Measurements from ENCODE around the gene CDK11B.
"Not testable (repeated sequence)": the region's sequence is repeated elsewhere in the genome, so short reads cannot be mapped to it uniquely, and the experiment has no call there.

Gene CDK11B

GRCh38 chr1:1691443-1691842 is 32.6 kb upstream of the CDK11B start:
- H3K27me3 Mint-ChIP-seq, H3K27ac Mint-ChIP-seq: not testable (repeated sequence)
- H3K4me1 Mint-ChIP-seq (ENCODE audit: low read depth), result peaks cover 24% of the 10 kb centered on the region

GRCh38 chr1:1689526-1689925 is 30.7 kb upstream of the CDK11B start:
- H3K4me3 Mint-ChIP-seq; H3K27me3 Mint-ChIP-seq; H3K36me3 Mint-ChIP-seq; H3K9me3 Mint-ChIP-seq (ENCODE audit: low read depth): not testable (repeated sequence)
- Mint-ChIP-seq H3K4me1 (ENCODE audit: low read depth) (peaks cover 30% of the 10 kb centered on the region), H3K27ac (peak overlapping the region; percentile 10)

More at GRCh38 chr1:1691443-1691842, 32.6 kb upstream of the CDK11B start:
- H3K36me3 Mint-ChIP-seq; H3K9me3 Mint-ChIP-seq (ENCODE audit: low read depth); H3K4me3 Mint-ChIP-seq: not testable (repeated sequence)

- H3K4me1 Mint-ChIP-seq (ENCODE audit: low read depth), result peaks cover 37% of the 10 kb centered on the region
- no peaks in the 10 kb centered on the region for H3K9me3 Mint-ChIP-seq (ENCODE audit: low read depth)
- no peaks in the 10 kb centered on the region for H3K27me3 Mint-ChIP-seq
- H3K4me3 Mint-ChIP-seq, result peak overlapping the region; percentile 27
- H3K27ac Mint-ChIP-seq, result peak overlapping the region; percentile 84
- H3K36me3 Mint-ChIP-seq, result peaks cover 3% of the 10 kb centered on the region
Observed at GRCh38 chr1:1687846-1688245, 29.0 kb upstream of the CDK11B start.

- H3K4me1 Mint-ChIP-seq (ENCODE audit: low read depth), result peaks cover 41% of the 10 kb centered on the region
- peaks cover 3% of the 10 kb centered on the region for H3K36me3 Mint-ChIP-seq
- no peaks in the 10 kb centered on the region for H3K9me3 Mint-ChIP-seq (ENCODE audit: low read depth)
- no peaks in the 10 kb centered on the region for H3K27me3 Mint-ChIP-seq
- H3K27ac Mint-ChIP-seq, result peak overlapping the region; percentile 16
- H3K4me3 Mint-ChIP-seq, result no peak overlapping the region
Observed at GRCh38 chr1:1684031-1684681, 25.4 kb upstream of the CDK11B start.

- no peaks in the 10 kb centered on the region for H3K27me3 Mint-ChIP-seq
- peak overlapping the region; percentile 16 for H3K27ac Mint-ChIP-seq
- no peak overlapping the region for H3K4me3 Mint-ChIP-seq
- peaks cover 45% of the 10 kb centered on the region for H3K4me1 Mint-ChIP-seq (ENCODE audit: low read depth)
- H3K9me3 Mint-ChIP-seq (ENCODE audit: low read depth), result no peaks in the 10 kb centered on the region
- H3K36me3 Mint-ChIP-seq, result peaks cover 3% of the 10 kb centered on the region
Observed at GRCh38 chr1:1683104-1683905, 24.5 kb upstream of the CDK11B start.

GRCh38 chr1:1680912-1681273 is 22.1 kb upstream of the CDK11B start:
- peak overlapping the region; percentile 41 for H3K27ac Mint-ChIP-seq
- H3K36me3 Mint-ChIP-seq, result no peaks in the 10 kb centered on the region
- peak overlapping the region; percentile 7 for H3K4me3 Mint-ChIP-seq
- peaks cover 43% of the 10 kb centered on the region for H3K4me1 Mint-ChIP-seq (ENCODE audit: low read depth)
- H3K27me3 Mint-ChIP-seq, result no peaks in the 10 kb centered on the region
- no peaks in the 10 kb centered on the region for H3K9me3 Mint-ChIP-seq (ENCODE audit: low read depth)

- H3K27me3 Mint-ChIP-seq, result no peaks in the 10 kb centered on the region
- H3K4me3 Mint-ChIP-seq, result peak overlapping the region; percentile 7
- H3K36me3 Mint-ChIP-seq, result no peaks in the 10 kb centered on the region
- peaks cover 40% of the 10 kb centered on the region for H3K4me1 Mint-ChIP-seq (ENCODE audit: low read depth)
- no peaks in the 10 kb centered on the region for H3K9me3 Mint-ChIP-seq (ENCODE audit: low read depth)
- no peak overlapping the region for H3K27ac Mint-ChIP-seq
Observed at GRCh38 chr1:1680031-1680911, 21.5 kb upstream of the CDK11B start.

GRCh38 chr1:1678581-1679380 is 20.0 kb upstream of the CDK11B start:
- Mint-ChIP-seq H3K27me3 (no peaks in the 10 kb centered on the region), H3K27ac (peak overlapping the region; percentile 98), H3K4me3 (peak overlapping the region; percentile 91), H3K4me1 (ENCODE audit: low read depth) (peaks cover 40% of the 10 kb centered on the region), H3K9me3 (ENCODE audit: low read depth) (no peaks in the 10 kb centered on the region), H3K36me3 (no peaks in the 10 kb centered on the region)

- H3K4me1 Mint-ChIP-seq (ENCODE audit: low read depth), result peaks cover 33% of the 10 kb centered on the region
- no peaks in the 10 kb centered on the region for H3K27me3 Mint-ChIP-seq
- no peaks in the 10 kb centered on the region for H3K36me3 Mint-ChIP-seq
- peak overlapping the region; percentile 91 for H3K4me3 Mint-ChIP-seq
- H3K27ac Mint-ChIP-seq, result peak overlapping the region; percentile 98
- H3K9me3 Mint-ChIP-seq (ENCODE audit: low read depth), result no peaks in the 10 kb centered on the region
Observed at GRCh38 chr1:1677718-1678580, 19.1 kb upstream of the CDK11B start.

GRCh38 chr1:1676087-1676486 is 17.3 kb upstream of the CDK11B start:
- H3K36me3 Mint-ChIP-seq; H3K4me3 Mint-ChIP-seq; H3K27ac Mint-ChIP-seq; H3K27me3 Mint-ChIP-seq; H3K9me3 Mint-ChIP-seq (ENCODE audit: low read depth): not testable (repeated sequence)
- H3K4me1 Mint-ChIP-seq (ENCODE audit: low read depth), result peaks cover 28% of the 10 kb centered on the region

- H3K27ac Mint-ChIP-seq; H3K4me3 Mint-ChIP-seq; H3K36me3 Mint-ChIP-seq; H3K9me3 Mint-ChIP-seq (ENCODE audit: low read depth); H3K27me3 Mint-ChIP-seq: not testable (repeated sequence)
- H3K4me1 Mint-ChIP-seq (ENCODE audit: low read depth), result peaks cover 27% of the 10 kb centered on the region
Observed at GRCh38 chr1:1675218-1675617, 16.4 kb upstream of the CDK11B start.

- Mint-ChIP-seq H3K4me1 (ENCODE audit: low read depth) (peaks cover 27% of the 10 kb centered on the region), H3K27ac (peak overlapping the region; percentile 28)
- H3K9me3 Mint-ChIP-seq (ENCODE audit: low read depth); H3K4me3 Mint-ChIP-seq; H3K36me3 Mint-ChIP-seq; H3K27me3 Mint-ChIP-seq: not testable (repeated sequence)
Observed at GRCh38 chr1:1674806-1675205, 16.0 kb upstream of the CDK11B start.

GRCh38 chr1:1672181-1672965 is 13.6 kb upstream of the CDK11B start:
- no peaks in the 10 kb centered on the region for H3K9me3 Mint-ChIP-seq (ENCODE audit: low read depth)
- no peak overlapping the region for H3K27ac Mint-ChIP-seq
- no peaks in the 10 kb centered on the region for H3K36me3 Mint-ChIP-seq
- H3K4me3 Mint-ChIP-seq, result no peak overlapping the region
- H3K4me1 Mint-ChIP-seq (ENCODE audit: low read depth), result peaks cover 6% of the 10 kb centered on the region
- no peaks in the 10 kb centered on the region for H3K27me3 Mint-ChIP-seq
